ENCODE data around the gene CLCA2. TPM values are rescaled to one million over a fixed set of nuclear protein-coding genes. Genes with fewer than 3 reads are reported as not detected.

Gene CLCA2, protein sequence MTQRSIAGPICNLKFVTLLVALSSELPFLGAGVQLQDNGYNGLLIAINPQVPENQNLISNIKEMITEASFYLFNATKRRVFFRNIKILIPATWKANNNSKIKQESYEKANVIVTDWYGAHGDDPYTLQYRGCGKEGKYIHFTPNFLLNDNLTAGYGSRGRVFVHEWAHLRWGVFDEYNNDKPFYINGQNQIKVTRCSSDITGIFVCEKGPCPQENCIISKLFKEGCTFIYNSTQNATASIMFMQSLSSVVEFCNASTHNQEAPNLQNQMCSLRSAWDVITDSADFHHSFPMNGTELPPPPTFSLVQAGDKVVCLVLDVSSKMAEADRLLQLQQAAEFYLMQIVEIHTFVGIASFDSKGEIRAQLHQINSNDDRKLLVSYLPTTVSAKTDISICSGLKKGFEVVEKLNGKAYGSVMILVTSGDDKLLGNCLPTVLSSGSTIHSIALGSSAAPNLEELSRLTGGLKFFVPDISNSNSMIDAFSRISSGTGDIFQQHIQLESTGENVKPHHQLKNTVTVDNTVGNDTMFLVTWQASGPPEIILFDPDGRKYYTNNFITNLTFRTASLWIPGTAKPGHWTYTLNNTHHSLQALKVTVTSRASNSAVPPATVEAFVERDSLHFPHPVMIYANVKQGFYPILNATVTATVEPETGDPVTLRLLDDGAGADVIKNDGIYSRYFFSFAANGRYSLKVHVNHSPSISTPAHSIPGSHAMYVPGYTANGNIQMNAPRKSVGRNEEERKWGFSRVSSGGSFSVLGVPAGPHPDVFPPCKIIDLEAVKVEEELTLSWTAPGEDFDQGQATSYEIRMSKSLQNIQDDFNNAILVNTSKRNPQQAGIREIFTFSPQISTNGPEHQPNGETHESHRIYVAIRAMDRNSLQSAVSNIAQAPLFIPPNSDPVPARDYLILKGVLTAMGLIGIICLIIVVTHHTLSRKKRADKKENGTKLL
- total RNA-seq, result not detected

DNA sequence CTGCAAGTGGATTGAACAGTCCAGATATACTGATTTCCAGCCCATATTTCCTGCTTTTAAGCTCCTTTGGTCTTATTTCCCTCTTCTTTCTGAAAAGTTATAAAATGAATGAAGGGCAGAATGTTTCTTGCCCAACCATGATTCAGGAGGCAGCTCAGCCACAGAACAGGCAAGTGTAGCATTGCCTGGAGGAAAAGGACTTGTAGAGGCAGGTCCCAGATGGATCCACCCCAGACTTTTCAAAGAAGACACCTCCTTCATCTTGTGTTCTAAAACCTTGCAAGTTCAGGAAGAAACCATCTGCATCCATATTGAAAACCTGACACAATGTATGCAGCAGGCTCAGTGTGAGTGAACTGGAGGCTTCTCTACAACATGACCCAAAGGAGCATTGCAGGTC is at the start of gene CLCA2:
CLCA2 (plus strand) TSS at position 299 of the 400 bp plus-strand sequence; CDS start at position 376, 77 bp downstream.
- H3K36me3 Mint-ChIP-seq (ENCODE audit: low read depth), result no peaks in the 10 kb centered on the region
- H3K9me3 Mint-ChIP-seq, result no peaks in the 10 kb centered on the region
- no peaks in the 10 kb centered on the region for H3K4me1 Mint-ChIP-seq
- peaks cover 3% of the 10 kb centered on the region for H3K27me3 Mint-ChIP-seq
- no peak within 1 kb of the TSS for H3K4me3 Mint-ChIP-seq
- ATAC-seq (replicated peaks), result no peak
- no peak within 1 kb of the TSS for H3K27ac Mint-ChIP-seq

DNA sequence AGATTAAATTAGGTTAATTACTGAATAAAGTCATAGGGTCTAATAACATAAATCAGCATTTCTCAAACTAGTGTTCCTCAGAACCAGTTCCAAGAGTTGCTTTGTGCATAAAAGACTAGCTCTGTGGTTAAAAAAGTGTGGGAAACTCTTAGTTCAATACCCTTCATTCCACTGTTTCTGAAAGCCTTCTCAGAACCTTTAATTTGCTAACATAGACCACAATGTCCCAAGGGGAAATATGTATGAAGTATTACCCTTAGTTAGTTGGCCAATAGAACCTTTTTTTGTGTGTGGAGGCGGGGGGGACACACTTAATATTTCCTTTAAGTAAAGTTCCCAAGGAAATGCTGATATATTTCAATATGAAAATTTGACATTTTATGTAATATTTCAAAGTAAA is 48.3 kb upstream of the CLCA2 start:
- Mint-ChIP-seq H3K9me3 (no peaks in the 10 kb centered on the region), H3K27ac (no peak overlapping the region), H3K4me1 (peaks cover 4% of the 10 kb centered on the region), H3K36me3 (ENCODE audit: low read depth) (peaks cover 70% of the 10 kb centered on the region), H3K27me3 (no peaks in the 10 kb centered on the region), H3K4me3 (no peak overlapping the region)
- ATAC-seq (replicated peaks), result no peak

DNA sequence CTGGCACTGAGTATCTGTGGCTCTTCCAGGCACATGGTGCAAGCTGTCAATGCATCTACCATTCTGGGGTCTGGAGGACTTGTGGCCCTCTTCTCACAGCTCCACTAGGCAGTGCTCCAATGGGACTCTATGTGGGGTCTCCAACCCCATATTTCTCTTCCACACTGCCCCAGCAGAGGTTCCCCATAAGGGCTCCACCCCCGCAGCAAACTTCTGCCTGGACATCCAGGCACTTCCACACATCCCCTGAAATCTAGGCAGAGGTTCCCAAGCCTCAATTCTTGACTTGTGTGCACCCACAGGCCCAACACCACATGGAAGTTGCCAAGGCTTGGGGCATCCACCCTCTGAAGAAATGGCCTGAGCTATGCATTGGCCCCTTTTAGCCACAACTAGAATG is 46.6 kb upstream of the CLCA2 start:
- H3K27ac Mint-ChIP-seq, result no peak overlapping the region
- ATAC-seq (replicated peaks), result no peak
- no peaks in the 10 kb centered on the region for H3K9me3 Mint-ChIP-seq
- H3K4me1 Mint-ChIP-seq, result peaks cover 4% of the 10 kb centered on the region
- H3K4me3 Mint-ChIP-seq, result no peak overlapping the region
- H3K27me3 Mint-ChIP-seq, result no peaks in the 10 kb centered on the region
- H3K36me3 Mint-ChIP-seq (ENCODE audit: low read depth), result peaks cover 63% of the 10 kb centered on the region

DNA sequence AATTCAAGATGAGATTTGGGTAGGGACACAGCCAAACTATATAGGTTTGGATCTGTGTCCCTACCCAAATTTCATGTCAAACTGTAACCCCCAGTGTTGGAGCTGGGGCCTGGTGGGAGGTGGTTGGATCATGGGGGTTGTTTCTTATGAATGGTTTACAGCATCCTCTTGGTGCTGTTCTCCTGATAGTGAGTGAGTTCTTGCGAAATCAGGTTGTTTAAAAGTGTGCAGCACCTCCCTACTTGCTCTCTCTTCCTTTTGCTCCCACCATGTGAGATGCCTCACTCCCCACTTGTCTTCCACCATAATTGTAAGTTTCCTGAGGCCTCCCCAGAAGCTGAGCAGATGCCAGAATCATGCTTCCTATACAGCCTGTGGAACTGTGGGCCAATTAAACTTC is 45.2 kb upstream of the CLCA2 start:
- no peaks in the 10 kb centered on the region for H3K27me3 Mint-ChIP-seq
- no peak overlapping the region for H3K27ac Mint-ChIP-seq
- H3K4me3 Mint-ChIP-seq, result no peak overlapping the region
- ATAC-seq (replicated peaks), result no peak
- no peaks in the 10 kb centered on the region for H3K9me3 Mint-ChIP-seq
- peaks cover 4% of the 10 kb centered on the region for H3K4me1 Mint-ChIP-seq
- peaks cover 52% of the 10 kb centered on the region for H3K36me3 Mint-ChIP-seq (ENCODE audit: low read depth)

DNA sequence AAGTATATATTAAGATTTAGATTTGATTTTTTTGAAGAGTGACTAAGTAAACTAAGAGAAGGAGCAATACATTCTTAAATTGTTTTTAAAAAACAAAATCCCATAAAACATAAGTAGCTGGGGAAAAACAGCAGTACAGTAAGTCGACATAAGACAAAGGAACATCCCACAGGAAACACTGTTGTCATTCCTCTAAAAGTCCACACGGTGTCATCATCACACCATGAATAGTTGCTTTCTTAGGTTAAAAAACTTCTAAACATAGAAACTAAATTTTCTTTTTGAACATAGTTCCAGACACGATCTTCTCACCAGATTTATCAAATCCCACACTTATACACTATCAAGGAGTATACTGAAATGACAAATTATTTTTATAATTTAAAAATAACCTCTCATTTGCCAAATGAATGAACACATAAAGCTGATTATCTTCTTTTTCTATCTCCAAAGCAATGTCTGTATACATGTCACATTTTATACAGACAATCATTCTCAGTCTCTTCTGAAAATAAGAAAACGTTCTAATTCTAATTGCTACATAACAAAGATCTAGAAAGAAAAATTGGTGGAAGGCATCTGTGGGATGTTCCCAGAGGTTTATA is 43.6 kb upstream of the CLCA2 start:
- H3K4me3 Mint-ChIP-seq, result no peak overlapping the region

DNA sequence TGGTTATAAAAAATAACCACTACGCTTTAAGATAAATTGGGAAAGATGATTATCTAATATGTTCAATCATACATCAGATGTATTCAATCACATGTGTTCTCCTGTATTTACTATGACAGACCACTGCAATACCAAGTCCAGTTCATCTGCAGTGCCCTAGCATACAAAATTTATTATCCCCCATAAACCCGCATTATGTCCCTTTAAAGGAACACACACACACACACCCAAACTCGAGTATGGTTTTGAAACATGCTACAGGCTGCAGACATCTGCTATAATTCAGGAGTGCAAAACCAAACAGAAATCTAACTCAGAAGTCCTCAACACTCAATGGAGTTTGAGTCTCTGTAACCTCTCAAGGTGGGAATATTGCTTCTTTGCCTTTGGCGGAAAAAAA is 42.7 kb upstream of the CLCA2 start:
- H3K27ac Mint-ChIP-seq, result no peak overlapping the region
- no peaks in the 10 kb centered on the region for H3K27me3 Mint-ChIP-seq
- no peak for ATAC-seq (replicated peaks)
- H3K4me1 Mint-ChIP-seq, result peaks cover 4% of the 10 kb centered on the region
- no peaks in the 10 kb centered on the region for H3K9me3 Mint-ChIP-seq
- H3K4me3 Mint-ChIP-seq, result peak overlapping the region; percentile 11
- peaks cover 29% of the 10 kb centered on the region for H3K36me3 Mint-ChIP-seq (ENCODE audit: low read depth)

More for the DNA sequence above, 43.6 kb upstream of the CLCA2 start:
- no peak overlapping the region for H3K27ac Mint-ChIP-seq
- ATAC-seq (replicated peaks), result peak; percentile 44
- peaks cover 37% of the 10 kb centered on the region for H3K36me3 Mint-ChIP-seq (ENCODE audit: low read depth)
- H3K4me1 Mint-ChIP-seq, result peaks cover 4% of the 10 kb centered on the region
- no peaks in the 10 kb centered on the region for H3K27me3 Mint-ChIP-seq
- no peaks in the 10 kb centered on the region for H3K9me3 Mint-ChIP-seq

DNA sequence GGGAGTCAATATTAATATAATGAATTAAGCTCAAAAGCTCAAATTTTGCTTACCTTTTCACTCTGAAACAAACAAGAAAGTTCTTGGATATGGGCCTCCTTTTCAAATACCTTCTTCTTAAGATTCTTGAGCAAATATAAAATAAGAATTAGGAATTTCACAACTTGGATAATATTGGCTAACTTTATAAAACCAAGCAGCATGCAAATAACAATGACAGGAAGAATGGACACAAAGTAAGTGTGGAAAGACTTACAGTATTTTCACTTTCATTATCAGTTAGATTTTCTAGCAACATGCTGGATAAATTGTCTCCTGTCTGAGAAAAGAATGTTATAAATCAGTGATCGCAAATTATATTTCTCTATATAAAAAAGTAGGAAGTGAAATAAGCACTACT is 41.1 kb upstream of the CLCA2 start:
- ATAC-seq (replicated peaks), result no peak
- Mint-ChIP-seq H3K9me3 (no peaks in the 10 kb centered on the region), H3K4me1 (peaks cover 4% of the 10 kb centered on the region), H3K36me3 (ENCODE audit: low read depth) (peaks cover 13% of the 10 kb centered on the region), H3K27ac (peak overlapping the region; percentile 43), H3K27me3 (no peaks in the 10 kb centered on the region), H3K4me3 (peak overlapping the region; percentile 58)

DNA sequence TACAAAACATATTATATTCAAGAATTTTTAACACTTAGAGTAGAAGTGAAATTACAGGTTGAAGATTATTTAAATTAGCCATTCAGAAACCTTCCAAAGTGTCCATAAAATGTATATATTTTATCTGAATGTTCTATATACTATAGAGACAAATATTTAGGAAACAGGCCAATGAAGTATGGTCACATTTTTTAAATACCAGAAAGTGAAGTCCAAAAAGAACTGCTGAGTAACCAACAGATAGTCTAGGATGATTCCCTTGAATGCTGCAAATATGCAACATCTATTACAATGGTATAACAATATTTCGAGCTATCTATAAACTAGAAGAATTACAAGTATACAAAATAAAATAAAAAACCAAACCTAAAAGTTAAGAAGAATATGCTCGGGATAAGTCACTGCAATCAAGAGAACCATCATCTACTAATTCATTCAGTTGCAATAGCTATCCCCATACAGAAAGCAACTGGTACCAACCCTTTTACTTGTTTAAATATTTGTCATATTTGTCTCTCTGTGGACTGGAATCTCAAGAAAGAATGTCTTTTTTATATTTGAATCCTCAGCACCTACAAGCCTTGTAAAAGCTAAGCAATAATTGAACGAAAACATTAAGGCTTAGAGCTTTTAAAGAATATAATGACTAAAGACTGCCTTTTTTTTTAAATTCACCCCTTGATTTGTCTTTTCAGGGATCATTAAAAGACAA is 35.9 kb upstream of the CLCA2 start:
- peak overlapping the region; percentile 88 for H3K4me3 Mint-ChIP-seq
- no peaks in the 10 kb centered on the region for H3K36me3 Mint-ChIP-seq (ENCODE audit: low read depth)
- H3K4me1 Mint-ChIP-seq, result peaks cover 33% of the 10 kb centered on the region
- no peak for ATAC-seq (replicated peaks)
- no peaks in the 10 kb centered on the region for H3K9me3 Mint-ChIP-seq
- peak overlapping the region; percentile 96 for H3K27ac Mint-ChIP-seq
- no peaks in the 10 kb centered on the region for H3K27me3 Mint-ChIP-seq

DNA sequence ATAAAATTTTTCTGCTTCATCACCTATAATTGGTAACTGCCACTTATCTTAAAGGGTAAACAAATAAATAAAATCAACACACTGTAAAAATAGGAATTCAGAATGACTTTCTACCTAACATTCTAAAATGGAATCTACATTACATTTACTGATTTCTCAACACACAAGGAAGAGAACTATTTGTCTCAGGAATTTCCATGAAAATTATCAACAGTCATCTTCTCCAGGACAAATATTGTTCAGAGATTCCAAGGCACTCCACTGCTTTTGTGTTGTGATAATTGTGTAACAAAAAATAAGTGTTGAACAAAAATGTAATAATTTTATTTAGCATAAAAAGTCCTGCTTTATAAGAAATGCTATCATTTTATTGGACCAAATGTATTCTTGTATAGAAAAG is 35.2 kb upstream of the CLCA2 start:
- no peak for ATAC-seq (replicated peaks)
- Mint-ChIP-seq H3K4me3 (peak overlapping the region; percentile 88), H3K9me3 (no peaks in the 10 kb centered on the region), H3K27me3 (no peaks in the 10 kb centered on the region), H3K4me1 (peaks cover 40% of the 10 kb centered on the region), H3K36me3 (ENCODE audit: low read depth) (no peaks in the 10 kb centered on the region), H3K27ac (peak overlapping the region; percentile 96)

DNA sequence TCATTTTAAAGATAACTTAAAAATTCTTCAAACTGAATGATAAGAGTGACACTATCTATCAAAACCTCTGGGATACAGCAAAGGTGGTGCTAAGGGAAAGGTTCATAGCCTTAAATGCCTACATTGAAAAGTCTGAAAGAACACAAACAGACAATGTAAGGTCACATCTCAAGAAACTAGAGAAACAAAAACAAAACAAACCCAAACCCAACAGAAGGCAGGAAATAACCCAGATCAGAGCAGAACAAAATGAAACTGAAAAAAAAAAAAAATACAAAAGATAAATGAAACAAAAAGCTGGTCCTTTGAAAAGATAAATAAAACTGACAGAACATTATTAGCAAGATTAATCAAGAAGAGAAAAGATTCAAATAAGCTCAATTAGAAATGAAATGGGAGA is 34.7 kb upstream of the CLCA2 start:
- no peaks in the 10 kb centered on the region for H3K27me3 Mint-ChIP-seq
- peak overlapping the region; percentile 88 for H3K4me3 Mint-ChIP-seq
- H3K4me1 Mint-ChIP-seq, result peaks cover 44% of the 10 kb centered on the region
- ATAC-seq (replicated peaks), result peak; percentile 63
- H3K9me3 Mint-ChIP-seq, result no peaks in the 10 kb centered on the region
- peak overlapping the region; percentile 96 for H3K27ac Mint-ChIP-seq
- H3K36me3 Mint-ChIP-seq (ENCODE audit: low read depth), result no peaks in the 10 kb centered on the region

DNA sequence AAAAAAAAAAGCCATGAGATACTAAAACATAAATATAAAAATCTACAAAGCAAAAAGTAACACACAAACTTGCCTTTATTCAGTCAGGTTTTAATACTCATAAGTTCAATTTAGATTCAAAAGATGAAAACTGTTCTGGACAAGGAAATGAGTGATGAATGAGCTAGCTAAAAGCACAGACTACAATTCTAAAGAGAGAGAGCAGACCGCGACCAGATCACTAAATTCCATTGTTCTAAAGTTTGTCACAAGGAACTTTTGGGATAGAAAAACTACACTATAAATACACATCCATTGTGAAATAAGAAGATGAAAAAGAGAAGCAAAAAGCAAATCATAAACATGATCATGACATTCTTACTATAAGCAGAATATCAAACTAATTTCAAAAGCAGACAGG is 29.6 kb upstream of the CLCA2 start:
- no peaks in the 10 kb centered on the region for H3K36me3 Mint-ChIP-seq (ENCODE audit: low read depth)
- no peaks in the 10 kb centered on the region for H3K27me3 Mint-ChIP-seq

DNA sequence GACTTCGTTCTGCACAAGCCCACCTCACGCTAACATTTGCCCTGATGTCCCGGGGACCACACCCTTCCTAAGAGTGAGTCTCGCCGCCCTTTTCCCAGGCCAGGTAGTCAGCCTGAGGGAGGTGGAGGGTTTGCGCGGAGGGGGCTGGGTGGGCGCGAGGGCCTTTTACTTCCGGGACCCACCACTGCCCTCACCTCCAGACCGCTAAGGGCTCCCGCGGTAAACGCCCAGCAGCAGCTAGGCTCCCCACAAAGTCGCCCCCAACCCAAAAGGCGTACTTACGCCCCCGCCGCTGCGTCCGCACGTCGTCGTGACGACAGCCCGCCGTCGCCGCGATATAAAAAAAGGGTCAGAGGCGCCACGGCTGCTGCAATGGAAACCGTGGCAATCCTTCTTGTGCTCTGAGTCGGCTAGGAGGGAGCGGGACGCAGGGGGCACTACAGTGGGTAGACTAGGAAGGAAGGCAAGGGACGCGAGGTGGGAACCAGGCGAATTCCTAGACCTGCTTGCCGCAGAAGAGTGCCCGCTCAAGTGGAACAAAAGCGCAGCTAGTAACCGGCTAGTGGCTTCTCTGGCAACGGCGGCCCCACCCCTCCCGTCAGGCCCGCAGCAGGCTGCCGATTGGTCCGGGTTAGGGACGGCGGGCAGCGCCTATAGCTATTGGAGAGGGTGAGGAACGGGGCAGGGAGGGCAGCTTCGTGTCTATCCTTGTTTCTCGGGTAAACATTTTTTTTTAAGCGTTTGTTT is 28.0 kb upstream of the CLCA2 start, which contains the start of gene ODF2L:
ODF2L (minus strand) TSS at position 573 of the 747 bp plus-strand sequence. CDS start 9,296 bp downstream, outside the sequence.
- H3K27ac Mint-ChIP-seq, result peak within 1 kb of the TSS; percentile 96
- no peaks in the 10 kb centered on the region for H3K36me3 Mint-ChIP-seq (ENCODE audit: low read depth)
- H3K4me3 Mint-ChIP-seq, result peak within 1 kb of the TSS; percentile 88
- no peaks in the 10 kb centered on the region for H3K9me3 Mint-ChIP-seq
- ATAC-seq (replicated peaks), result peak; percentile 100
- H3K4me1 Mint-ChIP-seq, result peaks cover 46% of the 10 kb centered on the region
- H3K27me3 Mint-ChIP-seq, result no peaks in the 10 kb centered on the region

More for the DNA sequence above, 29.6 kb upstream of the CLCA2 start:
- Mint-ChIP-seq H3K4me3 (peak overlapping the region; percentile 88), H3K27ac (peak overlapping the region; percentile 96), H3K9me3 (no peaks in the 10 kb centered on the region), H3K4me1 (peaks cover 59% of the 10 kb centered on the region)
- no peak for ATAC-seq (replicated peaks)

DNA sequence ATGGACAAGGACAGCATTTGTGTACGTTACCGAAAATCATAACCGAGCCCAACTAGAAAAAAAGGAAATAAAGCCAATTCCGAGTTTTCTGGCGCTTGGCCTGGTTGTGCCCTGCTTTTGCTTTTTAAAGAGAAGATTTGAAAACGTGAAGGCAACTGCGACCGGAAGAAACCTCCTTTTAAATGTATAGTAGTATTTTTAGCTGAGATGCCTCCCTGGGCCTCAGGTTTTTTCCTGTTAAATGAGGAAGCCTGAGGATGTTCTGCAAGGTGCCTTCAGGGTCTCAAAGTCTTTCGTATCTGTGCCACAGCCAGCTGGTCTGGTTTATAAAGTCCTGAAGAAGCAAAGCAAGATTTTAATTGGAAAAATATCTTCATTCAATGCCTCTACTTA is 27.5 kb upstream of the CLCA2 start:
- Mint-ChIP-seq H3K27ac (peak overlapping the region; percentile 96), H3K4me3 (peak overlapping the region; percentile 88), H3K4me1 (peaks cover 40% of the 10 kb centered on the region), H3K27me3 (no peaks in the 10 kb centered on the region), H3K36me3 (ENCODE audit: low read depth) (no peaks in the 10 kb centered on the region), H3K9me3 (no peaks in the 10 kb centered on the region)
- peak; percentile 15 for ATAC-seq (replicated peaks)
